ENCODE data around the gene EXOC3L2.
"Not testable (repeated sequence)": the region's sequence is repeated elsewhere in the genome, so short reads cannot be mapped to it uniquely, and the experiment has no call there.

The EXOC3L2 gene

GRCh38 chr19:45245334-45245787, at the start of gene EXOC3L2:
Gene EXOC3L2 (minus strand): TSS chr19:45245407. CDS start chr19:45239045, 6,362 bp downstream.
- DNase-seq (ENCODE audit: low read depth in 2 of 2): no peak

- no peak for DNase-seq (ENCODE audit: low read depth in 2 of 2)
Measured at GRCh38 chr19:45294291-45295029, 49.3 kb upstream of the EXOC3L2 start.

GRCh38 chr19:45293682-45294081, 48.5 kb upstream of the EXOC3L2 start:
- peak in 1 of 2 donors; percentile 39 for DNase-seq (ENCODE audit: low read depth in 2 of 2)

GRCh38 chr19:45291834-45292233, 46.6 kb upstream of the EXOC3L2 start:
- DNase-seq (ENCODE audit: low read depth in 2 of 2): no peak

- no peak for DNase-seq (ENCODE audit: low read depth in 2 of 2)
Measured at GRCh38 chr19:45290381-45290931, 45.2 kb upstream of the EXOC3L2 start.

- DNase-seq (ENCODE audit: low read depth in 2 of 2): no peak
Measured at GRCh38 chr19:45283443-45284033, 38.3 kb upstream of the EXOC3L2 start.

GRCh38 chr19:45280471-45280961, 35.3 kb upstream of the EXOC3L2 start:
- no peak for DNase-seq (ENCODE audit: low read depth in 2 of 2)

GRCh38 chr19:45279587-45280192, 34.5 kb upstream of the EXOC3L2 start:
- DNase-seq (ENCODE audit: low read depth in 2 of 2): no peak

GRCh38 chr19:45278087-45278486, 32.9 kb upstream of the EXOC3L2 start:
- DNase-seq (ENCODE audit: low read depth in 2 of 2): no peak

- DNase-seq (ENCODE audit: low read depth in 2 of 2): no peak
Measured at GRCh38 chr19:45276284-45276687, 31.1 kb upstream of the EXOC3L2 start.

GRCh38 chr19:45275370-45275971, 30.3 kb upstream of the EXOC3L2 start:
- no peak for DNase-seq (ENCODE audit: low read depth in 2 of 2)

GRCh38 chr19:45273521-45273855, 28.3 kb upstream of the EXOC3L2 start:
- DNase-seq (ENCODE audit: low read depth in 2 of 2): no peak

- no peak for DNase-seq (ENCODE audit: low read depth in 2 of 2)
Measured at GRCh38 chr19:45271735-45272108, 26.5 kb upstream of the EXOC3L2 start.

GRCh38 chr19:45271098-45271734, 26.0 kb upstream of the EXOC3L2 start:
- no peak for DNase-seq (ENCODE audit: low read depth in 2 of 2)

- DNase-seq (ENCODE audit: low read depth in 2 of 2): not testable (repeated sequence)
Measured at GRCh38 chr19:45269939-45270338, 24.7 kb upstream of the EXOC3L2 start.

- no peak for DNase-seq (ENCODE audit: low read depth in 2 of 2)
Measured at GRCh38 chr19:45267296-45267695, 22.1 kb upstream of the EXOC3L2 start.

GRCh38 chr19:45265375-45265774, 20.2 kb upstream of the EXOC3L2 start:
- DNase-seq (ENCODE audit: low read depth in 2 of 2): no peak

- no peak for DNase-seq (ENCODE audit: low read depth in 2 of 2)
Measured at GRCh38 chr19:45264781-45265317, 19.6 kb upstream of the EXOC3L2 start.

GRCh38 chr19:45263013-45263412, 17.8 kb upstream of the EXOC3L2 start:
- DNase-seq (ENCODE audit: low read depth in 2 of 2): no peak

GRCh38 chr19:45262570-45262969, 17.4 kb upstream of the EXOC3L2 start:
- no peak for DNase-seq (ENCODE audit: low read depth in 2 of 2)

GRCh38 chr19:45258862-45259261, 13.7 kb upstream of the EXOC3L2 start:
- no peak for DNase-seq (ENCODE audit: low read depth in 2 of 2)

Data from stimulated activated CD8-positive, alpha-beta memory T cell treated with anti-CD3 and anti-CD28 coated beads, Interleukin-15, amount 100 ng/mL, for 48 hours (primary cell).